Renal cortical epithelial cell (primary cell): Measurements from ENCODE around the gene SIGLEC10. TPM values are rescaled to one million over a fixed set of nuclear protein-coding genes. Genes with fewer than 3 reads are reported as not detected.

ENCODE experiments used
- DNase-seq: peaks from one replicate; pipeline ENCODE4 v3.0.0-alpha.2; 2011; ENCODE audit warnings: low read depth
- total RNA-seq: library from RNA; depleted of rRNA; stranded (reverse); fragments of >200 nt; gene quantifications from 2 replicates; pipeline ENCODE4 v1.2.3, GENCODE V29; 2014

SIGLEC10 gene
- total RNA-seq, 1 donor from 2014 or later = not detected

DNA sequence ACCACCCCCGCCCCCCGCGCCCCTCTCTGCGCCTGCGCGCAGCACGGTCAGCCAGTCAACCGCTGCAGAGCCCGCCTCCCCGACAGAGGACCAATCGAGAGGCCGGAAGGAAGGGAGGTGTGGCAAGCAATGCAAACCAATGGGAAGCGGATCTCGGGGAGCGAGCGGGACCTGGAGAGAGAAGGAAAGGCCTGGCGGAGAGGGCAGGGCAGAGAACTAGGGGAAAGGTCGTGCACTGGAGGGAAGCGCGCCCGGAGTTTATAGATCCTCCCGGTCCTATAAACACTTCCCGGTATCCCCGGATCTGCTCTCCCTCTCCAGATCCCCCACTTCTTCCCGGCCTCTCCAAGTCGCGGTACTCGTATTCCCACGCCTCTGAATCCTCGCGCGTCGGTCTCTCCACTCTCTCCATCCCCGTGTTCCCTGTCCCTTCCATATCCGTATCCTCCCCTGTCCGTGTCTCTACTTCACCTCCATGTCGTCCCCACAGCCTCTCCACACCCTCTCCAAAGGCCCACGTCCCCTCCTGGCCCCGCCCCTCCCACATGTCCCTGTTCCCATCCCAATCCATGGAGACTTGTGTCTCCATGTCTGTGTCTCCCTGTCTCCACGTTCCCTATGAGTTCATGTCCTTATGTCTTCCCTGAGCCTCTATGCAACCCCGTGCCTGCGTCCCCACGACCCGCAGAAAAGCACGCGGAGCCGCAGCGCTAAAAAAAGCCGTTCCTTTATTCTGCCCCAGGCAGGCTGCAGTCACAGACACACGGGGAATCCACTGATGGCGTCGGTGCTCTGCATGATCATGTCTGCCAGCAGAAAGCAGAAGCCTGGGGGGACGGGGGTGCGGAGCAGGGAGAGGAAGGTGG lies 50.8 kb downstream of the SIGLEC10 start:
- peak; percentile 95 for DNase-seq

DNA sequence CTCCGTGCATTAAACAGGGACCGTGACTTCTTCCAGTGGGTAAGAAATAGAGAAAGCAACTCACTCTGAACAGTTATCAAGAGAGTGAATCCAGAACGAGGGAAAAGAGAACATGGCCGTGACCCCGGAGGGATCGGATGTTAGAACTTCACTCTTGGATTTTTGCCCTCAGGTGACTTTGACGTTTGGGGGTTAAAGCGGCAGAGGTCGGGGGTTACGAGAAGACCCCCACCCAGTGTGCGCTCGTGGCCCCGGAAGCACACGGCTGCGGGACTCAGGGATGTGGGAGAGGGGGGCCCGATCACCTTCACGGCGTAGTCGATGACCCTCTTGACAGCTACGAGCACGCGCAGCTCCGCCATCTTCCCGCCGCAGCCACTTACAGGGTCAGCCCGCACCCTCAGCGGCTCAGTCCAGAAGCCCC lies 51.5 kb downstream of the SIGLEC10 start, which contains the start of gene ETFB:
TSS of gene ETFB (minus strand) at position 424 of the 424 bp plus-strand sequence. CDS start at position 362, 62 bp downstream.
- no peak for DNase-seq

DNA sequence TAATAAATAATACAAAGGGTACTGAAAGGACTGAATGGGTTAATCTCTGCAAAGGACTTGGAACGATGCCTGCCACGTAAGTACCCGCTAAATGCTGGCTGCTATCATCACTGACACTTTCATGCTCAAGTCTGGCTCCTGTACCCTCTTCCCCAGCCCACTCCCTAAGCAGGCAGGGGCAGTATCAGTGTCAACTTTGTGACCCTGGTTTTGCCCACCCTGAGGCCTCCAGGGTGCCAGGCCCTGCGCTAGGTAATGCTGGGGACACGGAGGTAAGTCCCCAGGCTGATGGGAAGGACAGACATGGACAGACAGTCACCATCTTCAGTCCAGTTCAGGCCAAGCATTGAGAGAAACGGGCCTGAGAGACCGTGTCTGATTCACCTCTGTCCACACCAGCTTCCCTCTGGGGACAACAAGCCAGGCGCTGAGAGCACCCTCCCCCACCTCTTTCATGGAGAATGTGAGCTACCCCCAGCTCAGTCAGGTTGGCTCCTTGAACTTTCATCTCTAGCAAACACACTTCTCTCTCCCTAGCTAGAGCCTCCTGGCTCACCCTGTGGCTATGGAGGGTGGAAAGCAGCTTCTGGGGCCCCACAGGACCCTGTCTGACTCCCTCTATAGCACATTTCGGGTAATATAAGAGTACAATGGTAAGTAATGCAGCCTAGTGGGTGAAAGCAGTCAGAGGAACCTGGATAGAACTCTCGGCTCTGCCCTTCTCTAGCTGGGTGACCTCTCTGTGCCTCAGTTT lies 52.1 kb downstream of the SIGLEC10 start:
- DNase-seq = peak; percentile 45

DNA sequence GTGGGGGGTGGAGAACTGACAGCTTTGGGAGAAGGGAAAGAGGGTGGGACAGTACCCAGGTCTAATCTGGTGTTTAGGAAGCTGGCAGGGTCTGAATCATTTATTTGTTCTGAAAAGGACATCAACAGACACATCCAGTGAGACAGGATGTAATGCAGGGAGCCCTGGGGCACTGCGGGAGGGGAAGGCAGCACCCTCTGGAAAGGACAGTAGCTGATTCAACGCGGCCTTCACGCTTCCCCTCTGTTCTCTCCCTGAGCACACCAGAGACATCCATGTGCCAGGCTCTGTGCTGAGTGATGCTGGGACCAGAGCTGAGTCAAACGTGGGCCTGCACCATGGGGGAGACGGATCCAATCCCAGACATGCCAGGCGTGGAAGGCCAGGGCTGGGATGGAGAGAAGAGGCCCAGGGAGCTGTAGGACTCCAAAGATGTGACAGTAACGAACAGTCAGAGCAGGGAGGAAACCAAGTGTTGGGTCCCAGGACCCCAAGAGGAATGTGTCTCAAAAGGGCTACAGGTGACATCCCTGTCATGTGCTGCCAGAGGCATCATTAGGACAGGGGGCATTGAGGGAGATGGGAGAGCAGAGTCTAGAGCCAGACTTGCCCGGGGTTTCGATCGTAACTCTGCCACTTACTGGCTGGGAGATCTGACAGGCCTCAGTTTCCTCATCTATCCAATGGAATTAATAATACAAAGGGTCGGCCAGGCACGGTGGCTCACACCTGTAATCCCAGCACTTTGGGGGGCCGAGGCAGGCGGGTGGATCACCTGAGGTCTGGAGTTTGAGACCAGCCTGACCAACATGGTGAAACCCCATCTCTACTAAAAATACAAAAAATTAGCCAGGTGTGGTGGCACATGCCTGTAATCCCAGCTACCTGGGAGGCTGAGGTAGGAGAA lies 53.0 kb downstream of the SIGLEC10 start:
- DNase-seq = no peak

DNA sequence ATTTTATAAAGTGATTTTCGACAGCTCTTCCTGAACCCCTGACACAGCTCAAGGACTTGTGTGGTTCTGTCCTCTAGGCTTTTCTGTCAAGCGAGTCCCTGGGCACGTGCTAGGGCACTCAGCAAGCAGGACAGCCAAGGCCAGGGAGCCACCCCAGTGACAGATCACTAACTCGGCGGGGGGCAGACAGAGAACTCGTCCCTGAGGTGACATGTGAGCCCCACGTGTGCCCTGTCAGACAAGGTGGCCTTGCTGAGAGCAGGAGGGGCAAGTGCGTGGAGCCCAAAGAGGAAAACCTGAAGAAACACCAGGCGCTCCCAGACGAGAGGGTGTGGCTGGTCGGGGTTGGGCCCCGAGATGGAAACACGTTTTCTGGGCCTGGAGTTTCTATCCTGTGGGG lies 56.2 kb downstream of the SIGLEC10 start:
- no peak for DNase-seq

Other genes starting within 250 kb of the SIGLEC10 start
- gene CD33, start 192.6 kb downstream of the SIGLEC10 start, total RNA-seq = not detected in 2 replicates
- not detected in 2 replicates for gene SIGLECL1, start 166.6 kb downstream of the SIGLEC10 start, total RNA-seq
- gene IGLON5, start 106.0 kb downstream of the SIGLEC10 start, total RNA-seq = 0.05 TPM in 1 of 2 replicates, not detected in the other
- gene VSIG10L, start 75.5 kb downstream of the SIGLEC10 start, total RNA-seq = 0.17 and 1.2 TPM in 2 replicates
- gene ETFB, start 51.3 kb downstream of the SIGLEC10 start, total RNA-seq = 58.2 and 74.0 TPM in 2 replicates
- gene CLDND2, start 48.6 kb downstream of the SIGLEC10 start, total RNA-seq = not detected in 2 replicates
- gene NKG7, start 45.0 kb downstream of the SIGLEC10 start, total RNA-seq = not detected in 2 replicates
- not detected in 2 replicates for gene LIM2, start 29.7 kb downstream of the SIGLEC10 start, total RNA-seq
- gene C19orf84, start 27.1 kb downstream of the SIGLEC10 start, total RNA-seq = not detected in 2 replicates
- not detected in 2 replicates for gene SIGLEC8, start 40.8 kb upstream of the SIGLEC10 start, total RNA-seq
- not detected in 2 replicates for gene CEACAM18, start 60.9 kb upstream of the SIGLEC10 start, total RNA-seq
- not detected in 2 replicates for gene SIGLEC12, start 84.2 kb upstream of the SIGLEC10 start, total RNA-seq
- gene SIGLEC6, start 114.0 kb upstream of the SIGLEC10 start, total RNA-seq = not detected in 2 replicates
- gene ZNF175, start 153.6 kb upstream of the SIGLEC10 start, total RNA-seq = 3.3 and 12.5 TPM in 2 replicates
- gene SIGLEC5, start 212.8 kb upstream of the SIGLEC10 start, total RNA-seq = not detected in 2 replicates
- gene SIGLEC14, start 229.2 kb upstream of the SIGLEC10 start, total RNA-seq = not detected in 2 replicates